ENCODE results near the gene PLXNB1. TPM values are rescaled to one million over a fixed set of nuclear protein-coding genes. Genes with fewer than 3 reads are reported as not detected.

The PLXNB1 gene
- total and polyA plus RNA-seq, 10 of the 15 experiments (the other 5 are each of a cell fraction or from before 2014, with no cell fraction given) = 0.18 to 15.1 (median 5.3) TPM

DNA sequence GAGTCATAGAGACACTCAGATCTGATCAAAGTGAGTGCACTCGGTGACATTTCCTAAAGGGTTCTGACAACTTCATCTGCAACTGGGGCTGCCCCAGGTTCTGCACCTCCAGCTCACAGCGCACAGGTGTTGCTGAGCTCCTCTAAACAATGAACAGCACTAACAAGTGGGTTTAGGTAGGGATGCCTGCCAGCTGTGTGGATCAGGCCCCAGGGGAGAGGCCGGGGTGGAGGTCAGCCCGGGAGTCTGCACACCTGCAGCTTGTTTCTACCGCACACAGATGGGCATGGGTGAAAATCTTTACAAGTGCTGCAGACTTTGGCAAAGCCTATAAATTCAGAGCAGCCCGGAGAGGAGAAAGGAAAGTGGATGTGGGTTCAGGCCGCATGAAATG lies 57.5 kb downstream of the PLXNB1 start:
- H4K20me1 ChIP-seq (ENCODE audit: control insufficient read depth, insufficient read depth) = no peaks in the 10 kb centered on the region
- FAIRE-seq = no peak
- no peak overlapping the region for H2AFZ ChIP-seq (ENCODE audit: control insufficient read depth, low read depth, low read length)
- intact Hi-C loops (cut with micrococcal nuclease; ENCODE audit: unreplicated experiment) (no loop called here), in situ Hi-C loops (cut with MboI) (no loop called here)
- RAD21 ChIA-PET (ENCODE audit: unreplicated experiment) = no interaction called here
- SMC1A ChIA-PET (ENCODE audit: uncharacterized antibody, unreplicated experiment) = interaction anchor here (1.0 kb wide), 1 partner anchor 64 kb away, joined by 3 read pairs; no protein-coding TSS in a partner anchor
- H3K9me3 ChIP-seq (replicated peaks; ENCODE audit: control insufficient read depth, insufficient read depth, low read length) = no peaks in the 10 kb centered on the region
- H3K27ac ChIP-seq (ENCODE audit: control insufficient read depth, insufficient read depth) = no peak overlapping the region
- H3K4me1 ChIP-seq (ENCODE audit: control insufficient read depth, insufficient read depth, low read length) = no peaks in the 10 kb centered on the region
- POLR2A ChIA-PET = no interaction called here
- DNase-seq (ENCODE audit: low read depth, low spot score) = no peak
- no peaks in the 10 kb centered on the region for H3K36me3 ChIP-seq (ENCODE audit: control insufficient read depth in 2 of 2, insufficient read depth in 2 of 2, low read length in 1 of 2)
- no peaks in the 10 kb centered on the region for H3K79me2 ChIP-seq (ENCODE audit: control insufficient read depth, insufficient read depth, low read length)
- no peak overlapping the region for H3K4me2 ChIP-seq (ENCODE audit: control insufficient read depth, insufficient read depth)
- no peak for ATAC-seq
- CTCF ChIA-PET = no interaction called here
- H3K9ac ChIP-seq (ENCODE audit: control insufficient read depth, insufficient read depth, low read length) = no peak overlapping the region
- no peaks in the 10 kb centered on the region; a peak in 1 of 4 replicates for H3K27me3 ChIP-seq (replicated peaks in 1 of 2; ENCODE audit: control insufficient read depth in 2 of 2, insufficient read depth in 2 of 2, low read length in 1 of 2)
- WGBS (ENCODE audit: insufficient coverage, insufficient replicate concordance, low lambda C conversion rate, missing lambda C conversion rate) = 38% methylated on average over 7 of the region's 7 CpGs
- no TSS peak for BruUV-seq (replicated peaks)
- TF ChIP-seq FOXK2 (IDR thresholded peaks at IDR 0.05) (no peak), CBX5 (IDR thresholded peaks at IDR 0.05; ENCODE audit: low read depth) (no peak), PAX8 (IDR thresholded peaks at IDR 0.05) (no peak), KDM1A (IDR thresholded peaks at IDR 0.05; ENCODE audit: borderline replicate concordance) (no peak)
- TF ChIP-seq, protein P1, sequence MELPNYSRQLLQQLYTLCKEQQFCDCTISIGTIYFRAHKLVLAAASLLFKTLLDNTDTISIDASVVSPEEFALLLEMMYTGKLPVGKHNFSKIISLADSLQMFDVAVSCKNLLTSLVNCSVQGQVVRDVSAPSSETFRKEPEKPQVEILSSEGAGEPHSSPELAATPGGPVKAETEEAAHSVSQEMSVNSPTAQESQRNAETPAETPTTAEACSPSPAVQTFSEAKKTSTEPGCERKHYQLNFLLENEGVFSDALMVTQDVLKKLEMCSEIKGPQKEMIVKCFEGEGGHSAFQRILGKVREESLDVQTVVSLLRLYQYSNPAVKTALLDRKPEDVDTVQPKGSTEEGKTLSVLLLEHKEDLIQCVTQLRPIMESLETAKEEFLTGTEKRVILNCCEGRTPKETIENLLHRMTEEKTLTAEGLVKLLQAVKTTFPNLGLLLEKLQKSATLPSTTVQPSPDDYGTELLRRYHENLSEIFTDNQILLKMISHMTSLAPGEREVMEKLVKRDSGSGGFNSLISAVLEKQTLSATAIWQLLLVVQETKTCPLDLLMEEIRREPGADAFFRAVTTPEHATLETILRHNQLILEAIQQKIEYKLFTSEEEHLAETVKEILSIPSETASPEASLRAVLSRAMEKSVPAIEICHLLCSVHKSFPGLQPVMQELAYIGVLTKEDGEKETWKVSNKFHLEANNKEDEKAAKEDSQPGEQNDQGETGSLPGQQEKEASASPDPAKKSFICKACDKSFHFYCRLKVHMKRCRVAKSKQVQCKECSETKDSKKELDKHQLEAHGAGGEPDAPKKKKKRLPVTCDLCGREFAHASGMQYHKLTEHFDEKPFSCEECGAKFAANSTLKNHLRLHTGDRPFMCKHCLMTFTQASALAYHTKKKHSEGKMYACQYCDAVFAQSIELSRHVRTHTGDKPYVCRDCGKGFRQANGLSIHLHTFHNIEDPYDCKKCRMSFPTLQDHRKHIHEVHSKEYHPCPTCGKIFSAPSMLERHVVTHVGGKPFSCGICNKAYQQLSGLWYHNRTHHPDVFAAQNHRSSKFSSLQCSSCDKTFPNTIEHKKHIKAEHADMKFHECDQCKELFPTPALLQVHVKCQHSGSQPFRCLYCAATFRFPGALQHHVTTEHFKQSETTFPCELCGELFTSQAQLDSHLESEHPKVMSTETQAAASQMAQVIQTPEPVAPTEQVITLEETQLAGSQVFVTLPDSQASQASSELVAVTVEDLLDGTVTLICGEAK (IDR thresholded peaks at IDR 0.05; ENCODE audit: borderline replicate concordance) = no peak
- H3K4me3 ChIP-seq = no peak overlapping the region
